Left lung (tissue), 10 donors: ENCODE results near the gene F3. TPM values are rescaled to one million over a fixed set of nuclear protein-coding genes. Genes with fewer than 3 reads are reported as not detected.

Experiments used
- ATAC-seq: fragments of 200-7000 bp; cut with Tn5 transposase; one replicate; pipeline ENCODE4 v1.9.1; 2020; ENCODE audit warnings: moderate library complexity
- DNase-seq, 4 donors: peaks; one replicate each; pipeline ENCODE4 v3.0.0-alpha.2; 2013 to 2020
- H3K27ac ChIP-seq, 2 donors: fragments of 200-600 bp; sonication (generic) in 1 of 2; one replicate each; pipeline versions ENCODE4 v1.5.0 to v1.8.0; 2020 to 2021
- H3K27me3 ChIP-seq, 2 donors: fragments of 200-600 bp; sonication (generic) in 1 of 2; one replicate each; pipeline versions ENCODE4 v1.5.0 to v1.8.0; 2020 to 2021
- H3K36me3 ChIP-seq, 2 donors: fragments of 200-600 bp; sonication (generic) in 1 of 2; one replicate each; pipeline versions ENCODE4 v1.5.0 to v1.8.0; 2020 to 2021
- H3K4me1 ChIP-seq, 2 donors: fragments of 200-600 bp; one replicate each; pipeline ENCODE4 v1.8.0; 2021
- H3K4me3 ChIP-seq, 2 donors: fragments of 200-600 bp; sonication (generic) in 1 of 2; one replicate each; pipeline versions ENCODE4 v1.5.0 to v1.8.0; 2020 to 2021; ENCODE audit warnings: mild to moderate bottlenecking in 1 of 2
- H3K9me3 ChIP-seq, 2 donors: fragments of 200-600 bp; sonication (generic) in 1 of 2; one replicate each; pipeline versions ENCODE4 v1.5.0 to v1.8.0; 2020 to 2021
- intact Hi-C, 2 donors: fragments of 100-400 bp; cut with DNase I; formaldehyde crosslinking; loops; one replicate each; pipeline versions ENCODE4 v1.11.2 to v1.14.2; 2022
- polyA plus RNA-seq, 6 donors: library from polyadenylated mRNA; unstranded; fragments of 120-200 nt; gene quantifications; one replicate each; pipeline ENCODE4 v1.2.1, GENCODE V29; 2013; ENCODE audit not compliant: insufficient read length in 6 of 6
- total RNA-seq, 2 donors: library from RNA; stranded (reverse); fragmentation: NEBNext Ultra II Directional; extraction: Animal tissue kit (Norgen Biotek cat#: 25700); gene quantifications; one replicate each; pipeline ENCODE4 v1.2.1, GENCODE V29; 2021
- TF ChIP-seq, protein P1 (sequence below), 2 donors: fragments of 200-600 bp; sonication (generic) in 1 of 2; IDR thresholded peaks; one replicate each; pipeline versions ENCODE4 v1.5.0 to v1.8.0; 2021; ENCODE audit warnings: antibody characterized with exemption in 2 of 2
- donor health status: DM: no; HTN: yes; CAD: no.
- donor health status: DM: no; HTN: no; CAD: no.

The F3 gene
- total and polyA plus RNA-seq, 8 donors: 3.4 to 191 (median 6.6) TPM

DNA sequence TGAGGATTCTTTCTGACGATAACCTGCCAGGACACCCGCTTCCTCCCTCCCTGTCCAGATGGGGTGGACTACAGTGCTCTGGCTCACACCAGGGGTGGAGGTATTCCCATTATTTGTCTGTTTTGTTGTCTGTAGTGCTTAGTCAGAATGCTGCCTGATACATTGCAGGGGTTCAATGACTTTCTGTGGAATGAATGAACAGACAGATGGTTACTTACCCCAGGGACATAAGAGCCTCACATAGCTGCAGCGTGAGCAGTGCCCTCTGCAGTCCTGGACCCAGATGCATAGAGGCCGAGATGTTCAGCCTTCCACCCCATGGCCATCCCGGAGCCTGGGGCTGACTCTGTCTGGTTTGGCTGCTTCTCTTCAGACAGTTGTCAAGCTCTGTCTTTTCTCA lies 13.0 kb upstream of the F3 start:
- ATAC-seq: no peak
- intact Hi-C loops: no loop called here

DNA sequence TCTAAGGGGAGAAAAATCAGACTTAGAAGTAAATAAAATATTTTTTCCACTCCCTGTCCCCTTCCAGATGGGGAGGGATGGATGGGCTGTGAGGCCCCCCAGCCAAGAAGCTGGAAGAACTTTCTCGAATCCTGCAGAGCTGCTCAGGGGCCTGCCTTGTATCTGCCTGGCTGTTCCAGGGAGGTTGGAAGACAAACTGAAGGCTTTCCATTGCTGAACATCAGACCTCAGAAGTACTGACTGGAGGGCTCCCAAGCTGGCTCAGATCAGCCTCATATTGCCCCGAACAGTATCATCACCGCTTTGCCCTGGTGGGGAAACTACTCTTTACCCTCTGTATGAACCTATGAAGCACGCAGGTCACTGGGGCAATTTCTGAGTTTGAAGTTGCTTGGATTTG lies 12.4 kb upstream of the F3 start:
- ATAC-seq (no peak), DNase-seq (no peak)
- TF ChIP-seq, protein P1, sequence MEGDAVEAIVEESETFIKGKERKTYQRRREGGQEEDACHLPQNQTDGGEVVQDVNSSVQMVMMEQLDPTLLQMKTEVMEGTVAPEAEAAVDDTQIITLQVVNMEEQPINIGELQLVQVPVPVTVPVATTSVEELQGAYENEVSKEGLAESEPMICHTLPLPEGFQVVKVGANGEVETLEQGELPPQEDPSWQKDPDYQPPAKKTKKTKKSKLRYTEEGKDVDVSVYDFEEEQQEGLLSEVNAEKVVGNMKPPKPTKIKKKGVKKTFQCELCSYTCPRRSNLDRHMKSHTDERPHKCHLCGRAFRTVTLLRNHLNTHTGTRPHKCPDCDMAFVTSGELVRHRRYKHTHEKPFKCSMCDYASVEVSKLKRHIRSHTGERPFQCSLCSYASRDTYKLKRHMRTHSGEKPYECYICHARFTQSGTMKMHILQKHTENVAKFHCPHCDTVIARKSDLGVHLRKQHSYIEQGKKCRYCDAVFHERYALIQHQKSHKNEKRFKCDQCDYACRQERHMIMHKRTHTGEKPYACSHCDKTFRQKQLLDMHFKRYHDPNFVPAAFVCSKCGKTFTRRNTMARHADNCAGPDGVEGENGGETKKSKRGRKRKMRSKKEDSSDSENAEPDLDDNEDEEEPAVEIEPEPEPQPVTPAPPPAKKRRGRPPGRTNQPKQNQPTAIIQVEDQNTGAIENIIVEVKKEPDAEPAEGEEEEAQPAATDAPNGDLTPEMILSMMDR (IDR thresholded peaks at IDR 0.05): no peak
- no peaks in the 10 kb centered on the region for H3K36me3 ChIP-seq
- no peaks in the 10 kb centered on the region for H3K9me3 ChIP-seq
- H3K27ac ChIP-seq: no peak overlapping the region
- H3K4me1 ChIP-seq: no peaks in the 10 kb centered on the region
- intact Hi-C loops: no loop called here
- no peaks in the 10 kb centered on the region for H3K27me3 ChIP-seq
- H3K4me3 ChIP-seq: no peak overlapping the region

More for the DNA sequence above, 13.0 kb upstream of the F3 start:
- no peaks in the 10 kb centered on the region for H3K27me3 ChIP-seq
- no peak overlapping the region for H3K27ac ChIP-seq
- no peaks in the 10 kb centered on the region for H3K9me3 ChIP-seq
- TF ChIP-seq, protein P1 (IDR thresholded peaks at IDR 0.05): no peak
- no peaks in the 10 kb centered on the region for H3K36me3 ChIP-seq
- no peak for DNase-seq
- H3K4me1 ChIP-seq: no peaks in the 10 kb centered on the region
- H3K4me3 ChIP-seq: no peak overlapping the region

DNA sequence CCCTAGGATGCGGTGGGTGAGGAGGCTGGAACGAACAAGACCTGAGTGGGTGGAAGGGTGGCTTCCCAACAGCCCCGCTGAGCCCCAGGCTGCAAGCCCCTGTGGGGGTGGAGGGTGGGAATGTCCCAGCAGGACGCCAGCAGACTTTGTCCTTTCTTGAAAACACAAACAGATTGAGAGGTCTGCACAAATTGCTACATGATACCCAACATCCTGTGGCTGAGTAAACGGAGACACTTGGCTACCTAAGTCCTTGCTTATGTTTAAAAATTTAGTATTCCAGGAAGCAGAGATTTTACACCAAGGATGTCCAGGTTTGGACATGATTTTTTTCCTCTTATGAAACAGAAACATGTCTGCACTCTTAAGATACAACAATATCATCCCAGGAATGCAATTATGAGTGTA lies 11.8 kb upstream of the F3 start:
- no peaks in the 10 kb centered on the region for H3K27me3 ChIP-seq
- ATAC-seq (no peak), DNase-seq (no peak)
- H3K9me3 ChIP-seq: no peaks in the 10 kb centered on the region
- TF ChIP-seq, protein P1 (IDR thresholded peaks at IDR 0.05): no peak
- H3K4me3 ChIP-seq: no peak overlapping the region
- H3K27ac ChIP-seq: no peak overlapping the region
- no peaks in the 10 kb centered on the region for H3K4me1 ChIP-seq
- intact Hi-C loops: no loop called here
- H3K36me3 ChIP-seq: no peaks in the 10 kb centered on the region

DNA sequence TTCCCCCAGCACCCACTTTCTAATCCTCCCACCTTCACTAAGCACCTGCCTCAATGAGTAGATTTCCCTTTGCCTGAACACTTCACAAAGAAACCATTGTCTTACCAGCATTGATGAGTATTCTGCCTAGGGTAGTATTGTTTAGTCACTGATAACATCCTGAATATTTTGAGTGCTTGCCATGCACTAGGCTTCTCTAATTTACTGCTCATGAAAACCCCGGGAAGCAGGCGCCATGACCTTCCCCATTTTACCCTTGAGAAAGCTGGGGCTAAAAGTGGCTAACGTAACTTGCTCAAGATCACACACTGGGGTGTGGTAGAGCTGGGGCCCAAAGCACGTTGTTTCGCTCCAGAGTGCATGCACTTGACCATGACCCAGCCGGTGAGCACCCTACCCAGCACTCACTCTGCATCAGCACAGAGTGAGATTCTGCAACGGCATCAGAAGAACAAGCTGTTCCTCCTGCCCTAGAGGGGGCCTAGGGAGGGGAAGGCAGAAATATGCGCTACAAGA lies 10.6 kb upstream of the F3 start:
- ATAC-seq (peak; percentile 92), DNase-seq (peak in 1 of 4 donors; percentile 48)
- Histone ChIP-seq H3K4me3 (no peak overlapping the region), H3K9me3 (no peaks in the 10 kb centered on the region), H3K36me3 (no peaks in the 10 kb centered on the region), H3K4me1 (no peaks in the 10 kb centered on the region), H3K27me3 (no peaks in the 10 kb centered on the region), H3K27ac (no peak overlapping the region)
- intact Hi-C loops: no loop called here
- TF ChIP-seq, protein P1 (IDR thresholded peaks at IDR 0.05): no peak

DNA sequence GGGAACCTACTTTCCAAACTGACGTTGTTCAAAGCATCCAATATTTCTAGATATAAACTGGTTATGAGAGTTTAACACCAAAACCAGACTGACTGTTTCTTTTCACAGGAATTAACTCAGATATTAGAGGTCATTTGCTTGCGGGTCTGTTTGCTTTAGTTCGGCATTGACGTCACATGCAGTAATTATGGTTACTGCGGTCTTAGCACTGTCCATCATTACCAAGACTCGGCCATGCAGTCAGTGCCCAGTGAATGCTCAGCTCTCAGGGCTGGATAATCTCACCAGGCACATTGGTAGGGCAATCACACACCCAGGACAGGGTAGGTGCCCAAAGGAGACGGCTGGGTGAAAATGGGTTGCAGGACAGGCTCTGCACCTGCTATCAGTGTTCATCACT lies 9.9 kb upstream of the F3 start:
- no peaks in the 10 kb centered on the region for H3K27me3 ChIP-seq
- no peaks in the 10 kb centered on the region for H3K4me1 ChIP-seq
- no peak overlapping the region for H3K27ac ChIP-seq
- H3K9me3 ChIP-seq: no peaks in the 10 kb centered on the region
- DNase-seq: no peak
- no peak for ATAC-seq
- TF ChIP-seq, protein P1 (IDR thresholded peaks at IDR 0.05): no peak
- H3K4me3 ChIP-seq: no peak overlapping the region
- no peaks in the 10 kb centered on the region for H3K36me3 ChIP-seq
- intact Hi-C loops: no loop called here
